ENCODE data around the gene APOA4.
"Not testable (repeated sequence)": the region's sequence is repeated elsewhere in the genome, so short reads cannot be mapped to it uniquely, and the experiment has no call there.

Gene APOA4

GRCh38 chr11:116829525-116830183 lies 6.5 kb upstream of the APOA4 start, which contains the start of gene APOC3:
APOC3 (plus strand) TSS chr11:116829907; CDS start chr11:116830583, 676 bp downstream.
- no peak for DNase-seq

GRCh38 chr11:116828632-116829524 lies 5.8 kb upstream of the APOA4 start:
- DNase-seq, result no peak

GRCh38 chr11:116827461-116827860 lies 4.4 kb upstream of the APOA4 start:
- DNase-seq, result no peak

GRCh38 chr11:116826751-116827431 lies 3.8 kb upstream of the APOA4 start:
- DNase-seq, result no peak

- no peak for DNase-seq
These were observed 3.0 kb upstream of the APOA4 start for GRCh38 chr11:116825854-116826750.

- no peak for DNase-seq
These were observed 2.3 kb upstream of the APOA4 start for GRCh38 chr11:116825434-116825833.

- DNase-seq, result no peak
These were observed 529 bp downstream of the APOA4 start for GRCh38 chr11:116822575-116822974.

- DNase-seq, result no peak
These were observed 1.8 kb downstream of the APOA4 start for GRCh38 chr11:116821050-116821918.

- DNase-seq, result no peak
These were observed 4.1 kb downstream of the APOA4 start for GRCh38 chr11:116819049-116819448.

GRCh38 chr11:116814502-116814901 lies 8.6 kb downstream of the APOA4 start:
- DNase-seq, result no peak

GRCh38 chr11:116813781-116814471 lies 9.2 kb downstream of the APOA4 start:
- no peak for DNase-seq

- DNase-seq, result no peak
These were observed 9.9 kb downstream of the APOA4 start for GRCh38 chr11:116813170-116813569.

GRCh38 chr11:116812109-116812508 lies 11.0 kb downstream of the APOA4 start:
- DNase-seq, result no peak

GRCh38 chr11:116811194-116811593 lies 11.9 kb downstream of the APOA4 start:
- DNase-seq, result no peak

- DNase-seq, result no peak
These were observed 14.6 kb downstream of the APOA4 start for GRCh38 chr11:116808262-116809175.

GRCh38 chr11:116807601-116808261 lies 15.4 kb downstream of the APOA4 start:
- DNase-seq, result no peak

- no peak for DNase-seq
These were observed 19.1 kb downstream of the APOA4 start for GRCh38 chr11:116804001-116804400.

- not testable (repeated sequence) for DNase-seq
These were observed 21.4 kb downstream of the APOA4 start for GRCh38 chr11:116801662-116802061.

GRCh38 chr11:116800610-116801009 lies 22.5 kb downstream of the APOA4 start:
- no peak for DNase-seq
